ENCODE measurements around the gene TMC1. TPM values are rescaled to one million over a fixed set of nuclear protein-coding genes. Genes with fewer than 3 reads are reported as not detected.

TMC1 gene
- total RNA-seq, 2 donors from 2014 or later: not detected

GRCh38 chr9:72586388-72587130 lies 65.2 kb downstream of the TMC1 start:
- Mint-ChIP-seq H3K27ac (no peak overlapping the region), H3K9me3 (peaks cover 0 to 5% of the 10 kb centered on the region in 2 donors), H3K36me3 (peaks cover 0 to 14% of the 10 kb centered on the region in 2 donors)
- ATAC-seq (peak; percentile 66 to 88), DNase-seq (ENCODE audit: low spot score in 2 of 2) (no peak)

DNA sequence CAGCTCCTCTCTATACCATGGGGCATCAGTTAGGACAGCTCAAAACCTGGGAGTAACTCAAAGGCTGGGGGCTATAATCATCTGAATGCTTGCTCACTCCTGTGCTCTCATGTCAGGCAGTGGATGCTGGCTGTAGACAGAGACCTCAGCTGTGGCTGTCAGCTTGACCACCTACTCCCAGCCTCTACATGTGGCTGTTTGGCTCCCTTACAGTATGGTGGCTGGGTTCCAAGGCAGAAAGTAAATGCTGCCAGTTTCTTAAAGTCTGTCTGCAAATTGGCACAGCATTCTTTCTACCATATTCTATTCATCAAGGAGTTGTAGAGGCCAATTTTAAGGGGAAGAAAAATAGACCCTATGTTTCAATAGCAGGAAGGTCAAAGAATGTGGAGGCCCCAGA lies 66.9 kb downstream of the TMC1 start:
- H3K36me3 Mint-ChIP-seq: peaks cover 0 to 14% of the 10 kb centered on the region in 2 donors
- ATAC-seq: no peak
- H3K9me3 Mint-ChIP-seq: peaks cover 0 to 5% of the 10 kb centered on the region in 2 donors
- H3K27ac Mint-ChIP-seq: no peak overlapping the region
- no peak for DNase-seq (ENCODE audit: low spot score in 2 of 2)

- Mint-ChIP-seq H3K27ac (peak overlapping the region; percentile 14 to 84), H3K36me3 (peaks cover 0 to 7% of the 10 kb centered on the region in 2 donors), H3K9me3 (peaks cover 0 to 5% of the 10 kb centered on the region in 2 donors)
- DNase-seq (ENCODE audit: low spot score in 2 of 2) (no peak), ATAC-seq (peak in 1 of 2 donors; percentile 31)
Observed at GRCh38 chr9:72589667-72590521, 68.5 kb downstream of the TMC1 start.

DNA sequence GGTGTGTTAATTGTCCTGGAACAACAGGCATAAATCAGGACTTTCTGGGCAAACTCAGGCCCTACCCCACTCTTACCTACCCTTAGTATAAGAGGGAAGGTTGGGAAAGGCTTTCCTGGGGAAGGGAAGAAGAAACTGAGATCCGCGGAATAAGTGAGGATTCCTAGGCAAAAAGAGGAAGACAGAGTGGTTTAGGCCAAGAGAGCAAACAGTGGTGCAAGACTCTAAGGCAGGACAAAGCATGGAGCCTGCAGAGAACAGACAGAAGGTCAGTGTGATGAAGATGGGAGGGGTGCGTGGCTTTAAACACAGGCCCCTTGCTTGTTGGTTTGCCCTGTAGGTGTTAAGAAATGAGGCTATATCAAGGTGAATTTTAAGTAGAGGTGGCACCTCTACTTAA lies 69.4 kb downstream of the TMC1 start:
- Mint-ChIP-seq H3K36me3 (no peaks in the 10 kb centered on the region), H3K9me3 (no peaks in the 10 kb centered on the region), H3K27ac (peak overlapping the region in 1 of 2 donors; percentile 14)
- ATAC-seq (no peak), DNase-seq (ENCODE audit: low spot score in 2 of 2) (no peak)

DNA sequence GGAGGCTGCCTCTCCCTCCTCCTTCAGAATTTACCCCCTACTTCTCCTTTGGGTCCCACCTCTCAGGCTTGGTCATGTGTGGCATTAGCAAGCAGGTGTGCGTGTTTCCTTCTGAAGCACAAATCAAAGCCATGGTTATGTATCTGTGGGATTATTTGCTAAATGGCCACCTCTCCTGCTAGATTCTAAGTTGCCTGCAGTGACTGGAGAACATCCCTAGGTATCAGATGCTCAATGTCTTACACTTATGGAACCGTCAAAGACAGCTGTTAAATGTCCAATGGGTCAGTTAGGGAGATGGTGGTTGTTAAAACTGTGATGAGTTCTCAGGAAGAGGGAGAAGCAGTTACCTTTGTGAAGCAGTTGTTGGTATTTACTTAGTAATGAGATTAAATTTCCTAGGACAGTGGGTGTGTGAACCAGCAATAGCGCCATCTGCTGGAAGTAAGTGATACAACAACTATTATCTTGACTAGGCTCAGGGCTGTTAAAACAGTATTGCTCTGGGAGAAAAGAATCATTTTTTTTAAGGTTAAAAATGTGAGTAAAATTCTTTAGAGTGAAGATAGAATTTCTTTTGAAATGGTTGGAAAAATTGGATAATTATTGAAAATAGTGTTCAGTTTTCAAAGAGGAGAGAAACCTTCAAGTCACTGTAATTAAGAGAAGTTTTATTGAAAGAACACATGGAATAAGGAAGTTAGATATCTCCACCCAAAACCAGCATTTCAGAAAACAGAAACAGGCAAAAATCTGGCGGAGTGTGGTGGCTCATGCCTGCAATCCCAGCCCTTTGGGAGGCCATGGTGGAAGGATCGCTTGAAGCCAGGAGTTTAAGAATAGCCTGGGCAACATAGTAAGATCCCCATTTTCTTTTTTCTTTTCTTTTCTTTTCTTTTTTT lies 71.3 kb downstream of the TMC1 start:
- DNase-seq (ENCODE audit: low spot score in 2 of 2): peak in 1 of 2 donors; percentile 13
- Mint-ChIP-seq H3K36me3 (no peaks in the 10 kb centered on the region), H3K27ac (no peak overlapping the region), H3K9me3 (no peaks in the 10 kb centered on the region)
- peak; percentile 57 to 70 for ATAC-seq

DNA sequence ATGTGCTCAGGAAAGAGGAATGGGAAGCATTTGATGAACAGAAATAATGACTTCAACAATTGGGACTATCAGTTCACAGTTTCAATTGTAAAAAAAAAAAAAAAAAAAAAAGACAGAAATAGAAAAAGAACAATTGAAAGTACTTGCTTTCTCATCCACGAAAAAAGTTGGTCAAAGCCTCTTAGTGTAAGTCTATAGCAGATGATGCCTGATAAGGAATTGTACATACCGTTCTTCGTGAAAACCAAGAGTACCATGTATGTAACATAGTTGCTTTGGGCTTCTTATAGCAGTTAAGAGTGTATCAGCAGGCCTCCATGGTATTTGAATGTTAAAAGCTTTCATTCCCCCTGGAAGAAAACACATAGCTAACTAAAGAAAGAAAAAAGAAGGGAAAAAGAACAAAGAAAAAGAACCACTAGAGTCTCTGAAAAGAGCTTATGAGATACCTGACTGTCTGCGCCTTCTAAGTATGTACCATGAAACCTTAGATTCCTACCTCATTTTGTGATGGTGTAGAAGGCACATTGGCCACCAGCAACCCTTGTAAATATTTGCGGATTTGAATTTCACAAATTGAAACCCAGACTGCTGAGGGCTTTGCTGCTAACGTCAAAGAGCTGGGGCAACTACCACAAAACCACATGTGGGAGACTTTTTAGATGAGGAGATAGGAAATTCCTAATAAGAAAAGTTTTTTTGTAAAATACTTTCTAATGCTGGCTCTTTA lies 75.2 kb downstream of the TMC1 start:
- Mint-ChIP-seq H3K27ac (no peak overlapping the region), H3K36me3 (no peaks in the 10 kb centered on the region), H3K9me3 (no peaks in the 10 kb centered on the region)
- ATAC-seq (no peak), DNase-seq (ENCODE audit: low spot score in 2 of 2) (no peak)

- Mint-ChIP-seq H3K27ac (no peak overlapping the region), H3K9me3 (no peaks in the 10 kb centered on the region), H3K36me3 (no peaks in the 10 kb centered on the region)
- no peak for DNase-seq (ENCODE audit: low spot score in 2 of 2)
- no peak for ATAC-seq
Observed at GRCh38 chr9:72597181-72597517, 75.7 kb downstream of the TMC1 start.

DNA sequence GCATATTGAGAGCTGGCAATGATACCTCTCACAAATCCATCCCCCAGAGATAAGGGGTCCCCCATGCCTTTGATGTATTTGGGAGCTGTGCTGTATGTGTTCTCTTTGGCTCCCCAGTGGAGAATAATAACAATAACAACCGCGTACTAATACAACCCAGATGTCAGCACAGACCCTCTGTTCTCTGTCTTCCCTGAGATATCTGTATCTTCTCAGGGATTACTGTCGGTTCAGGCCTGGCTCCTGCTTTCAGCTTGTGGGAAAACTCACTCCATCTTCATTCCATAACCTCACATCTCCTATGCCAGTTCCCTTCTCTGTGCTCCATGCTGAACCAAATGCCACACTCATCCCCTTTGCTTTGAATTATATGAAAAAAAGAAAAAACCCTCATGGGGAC lies 76.2 kb downstream of the TMC1 start:
- ATAC-seq: no peak
- no peak overlapping the region for H3K27ac Mint-ChIP-seq
- no peaks in the 10 kb centered on the region for H3K36me3 Mint-ChIP-seq
- H3K9me3 Mint-ChIP-seq: no peaks in the 10 kb centered on the region
- DNase-seq (ENCODE audit: low spot score in 2 of 2): no peak

DNA sequence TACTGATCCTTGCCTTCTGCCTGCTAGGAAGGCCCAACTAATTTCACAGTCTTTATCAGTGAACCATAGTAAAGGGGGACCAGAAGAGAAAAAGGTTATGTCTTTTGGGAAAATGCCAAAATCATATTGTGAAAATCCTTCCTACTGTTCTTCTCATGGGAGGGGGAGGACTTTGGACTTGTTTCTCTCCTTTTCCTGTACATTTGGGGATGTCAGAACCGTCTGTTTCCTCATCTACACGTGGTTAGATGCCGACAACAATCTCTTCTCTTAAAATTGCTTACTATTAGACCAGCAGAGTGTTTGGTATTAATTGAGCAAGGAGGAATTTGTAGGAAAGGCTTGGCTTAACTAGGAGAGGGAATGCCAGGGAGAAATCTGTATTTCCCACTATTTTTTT lies 77.2 kb downstream of the TMC1 start:
- H3K9me3 Mint-ChIP-seq: no peaks in the 10 kb centered on the region

GRCh38 chr9:72599874-72600534 lies 78.6 kb downstream of the TMC1 start:
- DNase-seq (ENCODE audit: low spot score in 2 of 2) (no peak), ATAC-seq (no peak)
- no peaks in the 10 kb centered on the region for H3K9me3 Mint-ChIP-seq
- no peaks in the 10 kb centered on the region for H3K36me3 Mint-ChIP-seq
- no peak overlapping the region for H3K27ac Mint-ChIP-seq

More for the DNA sequence above, 77.2 kb downstream of the TMC1 start:
- DNase-seq (ENCODE audit: low spot score in 2 of 2) (no peak), ATAC-seq (no peak)
- H3K27ac Mint-ChIP-seq: no peak overlapping the region
- H3K36me3 Mint-ChIP-seq: no peaks in the 10 kb centered on the region

GRCh38 chr9:72600671-72601070 lies 79.3 kb downstream of the TMC1 start:
- no peak overlapping the region for H3K27ac Mint-ChIP-seq
- ATAC-seq: no peak
- H3K36me3 Mint-ChIP-seq: no peaks in the 10 kb centered on the region
- DNase-seq (ENCODE audit: low spot score in 2 of 2): no peak
- no peaks in the 10 kb centered on the region for H3K9me3 Mint-ChIP-seq

DNA sequence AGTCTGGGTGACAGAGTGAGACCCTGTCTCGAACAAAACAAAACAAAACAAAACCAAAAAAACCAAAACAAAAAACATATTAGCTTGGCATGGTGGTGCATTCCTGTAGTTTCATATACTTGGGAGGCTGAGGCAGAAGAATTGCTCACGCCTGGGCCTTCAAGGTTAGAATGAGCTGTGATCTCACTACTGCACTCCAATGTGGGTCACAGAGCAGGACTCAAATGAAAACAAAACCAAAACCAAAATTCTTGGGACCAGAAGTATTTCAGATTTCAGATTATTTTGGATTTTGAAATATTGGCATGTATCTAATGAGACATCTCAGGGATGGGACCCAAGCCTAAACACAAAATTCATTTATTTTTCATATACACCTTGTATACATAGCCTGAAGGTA lies 80.2 kb downstream of the TMC1 start:
- Mint-ChIP-seq H3K36me3 (no peaks in the 10 kb centered on the region), H3K9me3 (no peaks in the 10 kb centered on the region), H3K27ac (no peak overlapping the region)
- no peak for ATAC-seq
- DNase-seq (ENCODE audit: low spot score in 2 of 2): no peak

DNA sequence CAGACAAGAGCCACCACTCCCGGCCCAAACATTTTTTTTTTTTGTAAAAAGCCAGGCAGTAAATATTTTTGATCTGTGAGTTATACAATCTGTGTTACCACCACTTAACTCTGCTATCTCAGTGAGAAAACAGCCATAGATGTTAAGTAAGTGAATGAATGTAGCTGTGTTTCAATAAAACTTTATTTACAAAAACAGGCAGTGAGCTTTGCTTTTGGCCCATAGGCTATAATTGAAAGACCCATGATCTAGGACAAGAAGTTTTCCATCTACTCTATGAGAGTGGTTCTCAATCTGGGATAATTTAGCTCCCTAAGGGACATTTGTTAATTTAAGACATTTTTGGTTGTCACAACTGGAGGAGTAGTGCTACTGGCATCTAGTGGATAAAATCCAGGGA lies 91.0 kb downstream of the TMC1 start:
- Mint-ChIP-seq H3K36me3 (no peaks in the 10 kb centered on the region), H3K9me3 (no peaks in the 10 kb centered on the region), H3K27ac (no peak overlapping the region)
- no peak for DNase-seq (ENCODE audit: low spot score in 2 of 2)
- ATAC-seq: no peak

DNA sequence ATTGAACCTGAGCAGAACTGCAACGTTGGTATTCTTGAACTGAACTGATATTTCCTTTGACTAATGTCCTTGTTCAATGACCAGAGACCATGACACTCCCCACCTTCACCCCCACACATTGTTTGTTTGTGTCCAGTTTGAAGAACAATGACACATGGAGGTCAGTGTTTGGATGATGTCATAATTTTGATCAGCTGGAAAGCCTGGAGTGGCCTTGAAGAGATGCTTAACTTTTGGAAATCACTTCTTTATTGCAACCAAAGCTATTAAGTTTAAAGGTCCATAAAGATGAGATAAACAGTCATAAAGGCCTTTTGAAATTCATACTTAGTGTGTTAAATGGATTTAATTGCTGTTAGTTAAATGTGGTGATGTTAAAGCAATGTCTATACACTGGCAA lies 92.7 kb downstream of the TMC1 start:
- Mint-ChIP-seq H3K27ac (no peak overlapping the region), H3K9me3 (no peaks in the 10 kb centered on the region), H3K36me3 (no peaks in the 10 kb centered on the region)
- no peak for ATAC-seq
- DNase-seq (ENCODE audit: low spot score in 2 of 2): no peak

- Mint-ChIP-seq H3K9me3 (no peaks in the 10 kb centered on the region), H3K36me3 (no peaks in the 10 kb centered on the region), H3K27ac (no peak overlapping the region)
- DNase-seq (ENCODE audit: low spot score in 2 of 2) (no peak), ATAC-seq (no peak)
Observed at GRCh38 chr9:72615931-72616330, 94.5 kb downstream of the TMC1 start.

GRCh38 chr9:72618811-72619210 lies 97.4 kb downstream of the TMC1 start:
- H3K36me3 Mint-ChIP-seq: no peaks in the 10 kb centered on the region
- DNase-seq (ENCODE audit: low spot score in 2 of 2) (no peak), ATAC-seq (no peak)
- no peaks in the 10 kb centered on the region for H3K9me3 Mint-ChIP-seq
- no peak overlapping the region for H3K27ac Mint-ChIP-seq
